ENCODE data around the gene HMG20A. TPM values are rescaled to one million over a fixed set of nuclear protein-coding genes. Genes with fewer than 3 reads are reported as not detected.

Gene HMG20A
- 10 to 100 TPM; 59.4 to 72.3 (median 68.2) TPM for polyA plus RNA-seq (ENCODE audit: insufficient read length in 4 of 4)

DNA sequence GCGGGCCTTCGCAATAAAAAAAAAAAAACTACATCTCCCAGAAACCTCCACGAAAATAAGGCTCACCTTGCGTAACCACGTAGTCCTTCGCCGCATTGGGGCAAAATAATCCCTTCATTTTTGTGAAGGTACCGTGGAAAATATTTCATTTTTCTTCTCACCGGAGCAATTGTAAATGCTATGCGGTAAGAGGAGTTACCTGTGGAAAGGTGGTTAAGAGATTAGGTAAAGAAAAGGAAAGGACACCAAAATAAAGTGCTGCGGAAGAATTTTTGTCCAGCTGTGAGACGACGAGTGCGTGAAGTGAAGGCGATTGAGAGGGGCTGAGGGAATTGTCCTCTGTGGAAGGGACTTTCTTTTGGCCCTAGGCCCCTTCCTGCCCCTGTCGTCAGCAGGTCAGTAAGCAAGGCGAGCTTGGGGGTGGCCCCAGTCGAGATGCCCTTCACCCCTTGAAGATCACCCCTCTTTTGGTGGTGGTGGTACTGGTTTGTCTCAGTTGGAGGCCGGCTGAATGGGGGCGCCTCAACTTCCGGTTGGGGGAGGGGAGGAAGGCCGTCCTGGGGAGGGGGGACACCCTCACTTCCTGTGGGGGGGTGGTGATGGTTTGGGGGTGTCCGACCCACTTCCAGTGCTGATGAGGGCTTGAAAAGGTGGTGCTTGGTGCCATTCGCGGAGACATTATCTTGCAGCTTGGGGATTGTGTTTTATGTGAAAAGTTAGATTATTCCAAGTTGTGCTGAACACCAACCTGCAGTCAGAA is at the start of gene HMG20A:
HMG20A (plus strand) TSS at position 279 of the 760 bp plus-strand sequence. CDS start 37,520 bp downstream, outside the sequence.
- DNase-seq (ENCODE audit: low read depth in 4 of 4, low spot score in 2 of 4), result peak; percentile 79 to 100 (median 96)

DNA sequence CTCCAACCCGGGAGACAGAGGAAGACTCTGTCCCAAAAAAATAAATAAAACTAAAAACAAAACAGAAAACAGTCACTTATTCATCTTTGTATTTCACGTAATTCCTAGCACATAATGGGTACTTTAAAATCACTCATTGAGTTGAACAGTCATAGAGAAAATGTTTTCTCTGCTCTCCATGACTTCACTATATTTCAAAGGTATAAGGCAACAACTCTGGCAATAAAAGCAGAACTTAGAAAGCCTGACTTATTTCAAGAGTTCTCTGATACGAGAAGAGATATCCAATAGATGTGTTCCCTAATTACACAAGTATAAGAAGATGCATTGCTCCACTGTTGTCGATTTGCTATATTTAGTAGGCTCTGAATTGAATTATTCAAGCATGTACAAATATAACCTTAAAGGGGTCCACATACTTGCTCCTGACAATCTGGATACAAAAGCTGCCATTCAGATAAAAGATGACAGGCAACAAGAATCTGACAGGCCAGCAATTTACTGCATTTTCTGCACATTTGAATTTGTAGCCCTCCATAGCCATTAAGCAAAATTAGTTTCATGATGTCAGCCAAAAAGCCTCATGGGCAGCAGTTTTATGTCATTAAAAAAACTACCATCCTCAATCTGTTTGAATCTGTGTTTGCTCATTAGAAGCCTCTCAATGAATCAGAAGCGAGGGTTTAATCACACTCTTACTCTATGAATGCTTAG is 48.7 kb upstream of the HMG20A start:
- no peak for DNase-seq (ENCODE audit: low read depth in 4 of 4, low spot score in 2 of 4)

DNA sequence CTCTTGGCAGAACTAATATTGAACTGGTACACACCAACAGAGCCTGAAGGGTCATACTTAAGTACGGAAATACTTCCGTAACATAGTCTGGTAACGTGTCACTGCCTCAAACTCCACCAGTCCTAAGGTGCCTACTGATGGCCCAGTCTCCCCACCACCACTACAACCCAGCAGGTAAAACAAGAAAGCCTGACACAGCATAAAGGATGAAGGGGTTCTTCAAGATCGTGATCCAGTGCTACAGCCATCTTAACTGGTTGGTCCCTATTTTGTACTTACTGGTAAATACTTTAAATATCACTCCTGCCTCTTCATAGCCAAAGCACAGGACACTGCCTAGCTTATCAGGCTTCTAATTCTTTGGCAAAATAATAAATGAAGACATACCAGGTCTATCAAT is 47.2 kb upstream of the HMG20A start:
- DNase-seq (ENCODE audit: low read depth in 4 of 4, low spot score in 2 of 4), result no peak

DNA sequence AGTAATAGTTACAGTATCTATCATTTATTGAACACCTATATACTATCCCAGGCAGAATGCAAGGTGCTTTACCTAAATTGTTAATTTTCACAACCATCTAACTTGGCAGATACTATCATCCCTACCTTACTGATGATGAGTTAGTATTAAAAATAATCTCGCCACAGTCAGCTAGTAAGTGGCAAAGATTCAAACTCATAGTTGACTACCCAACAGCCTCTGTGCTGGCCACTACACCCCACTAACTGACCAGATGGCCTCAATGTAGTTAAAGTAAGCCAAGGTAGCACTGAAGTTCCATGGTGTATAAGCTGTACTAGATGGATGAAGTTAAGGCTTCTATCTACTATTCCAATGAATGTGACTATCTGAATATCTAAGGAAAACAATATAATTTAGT is 45.6 kb upstream of the HMG20A start:
- no peak for DNase-seq (ENCODE audit: low read depth in 4 of 4, low spot score in 2 of 4)

DNA sequence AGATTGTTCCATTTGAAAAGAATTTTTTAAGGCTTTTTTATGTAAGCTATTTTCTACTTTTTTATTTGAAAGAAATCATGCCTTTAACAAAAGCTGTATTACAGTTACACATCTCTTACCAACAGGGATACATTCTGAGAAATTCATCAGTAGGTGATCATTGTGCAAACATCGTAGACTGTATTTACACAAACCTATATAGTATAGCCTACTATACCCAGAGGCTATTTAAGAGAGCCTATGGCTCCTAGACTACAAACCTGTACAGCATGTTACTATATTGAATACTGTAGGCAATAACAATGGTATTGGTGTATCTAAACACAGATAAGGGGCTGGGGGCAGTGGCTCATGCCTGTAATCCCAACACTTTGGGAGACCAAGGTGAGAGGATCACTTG is 43.9 kb upstream of the HMG20A start:
- DNase-seq (ENCODE audit: low read depth in 4 of 4, low spot score in 2 of 4), result no peak

DNA sequence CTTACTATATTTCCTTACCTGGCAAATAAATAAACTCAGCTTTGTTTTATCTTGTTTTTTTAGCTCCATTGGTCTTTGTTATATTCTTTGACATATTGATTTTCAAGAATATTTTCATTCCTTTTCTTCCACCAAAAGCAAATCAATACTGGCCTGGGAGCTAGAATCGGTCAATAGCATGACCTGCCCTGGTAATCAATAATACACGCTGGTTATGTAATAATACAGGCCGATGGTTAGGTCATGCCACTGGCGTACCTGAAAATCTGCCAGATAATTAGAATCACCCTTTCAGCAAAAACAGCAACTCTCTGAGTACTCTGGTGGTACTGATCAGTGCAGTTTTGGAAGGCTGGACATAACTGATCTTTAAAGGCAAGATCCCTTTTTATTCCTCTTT is 40.7 kb upstream of the HMG20A start:
- DNase-seq (ENCODE audit: low read depth in 4 of 4, low spot score in 2 of 4), result no peak

DNA sequence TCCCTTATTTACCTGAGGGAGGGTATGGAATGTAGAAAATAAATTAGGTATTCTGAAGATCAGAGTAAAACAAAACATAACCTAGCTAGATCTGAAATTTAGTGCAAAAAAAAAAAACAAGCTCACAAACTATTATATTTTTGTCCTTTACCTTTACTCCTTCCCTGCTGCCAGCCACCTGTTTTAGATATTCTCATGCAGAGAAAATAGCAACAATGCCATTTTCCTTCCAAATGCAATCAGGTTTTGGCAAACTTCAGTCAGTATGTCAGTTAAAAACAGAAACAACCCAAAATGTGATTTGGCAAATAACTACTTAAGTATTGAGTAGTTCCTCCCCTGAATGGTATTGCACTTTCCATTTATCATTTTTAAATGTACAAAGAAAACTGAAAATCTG is 36.6 kb upstream of the HMG20A start:
- no peak for DNase-seq (ENCODE audit: low read depth in 4 of 4, low spot score in 2 of 4)

DNA sequence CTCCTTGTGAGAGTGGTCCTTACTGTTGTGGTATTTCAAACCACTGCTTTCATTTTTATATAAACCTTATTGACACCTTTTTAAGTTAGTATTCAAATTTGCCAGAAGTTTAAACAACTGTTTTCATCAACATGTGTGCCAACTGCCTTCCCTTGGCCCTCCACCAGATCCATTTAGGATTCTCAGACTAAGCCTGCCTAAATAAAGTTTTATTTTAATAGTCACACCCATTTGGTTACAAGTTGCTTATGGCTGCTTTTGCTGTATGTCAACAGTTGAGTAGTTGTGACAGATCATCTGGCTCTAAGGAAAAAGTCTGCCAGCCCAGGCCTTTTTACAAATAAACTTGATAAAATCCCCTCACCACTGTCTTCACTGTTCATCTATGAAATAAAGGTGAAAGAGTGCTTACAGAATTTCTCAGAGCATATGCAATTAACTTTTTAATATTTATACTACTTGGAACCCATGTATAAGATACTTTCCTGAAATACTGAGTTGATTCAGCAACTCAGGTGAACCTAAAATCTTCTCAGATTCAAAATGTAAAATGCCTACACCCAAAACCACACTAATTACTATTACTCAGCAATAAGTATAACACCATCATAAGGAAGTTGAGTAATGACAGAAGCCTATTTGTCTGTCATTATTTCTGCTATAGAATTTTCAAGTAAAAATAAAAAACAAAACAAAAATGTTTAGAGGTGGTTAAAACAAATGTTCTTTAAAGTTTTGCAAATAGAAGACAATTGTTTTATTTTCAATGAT is 35.9 kb upstream of the HMG20A start:
- DNase-seq (ENCODE audit: low read depth in 4 of 4, low spot score in 2 of 4), result no peak

DNA sequence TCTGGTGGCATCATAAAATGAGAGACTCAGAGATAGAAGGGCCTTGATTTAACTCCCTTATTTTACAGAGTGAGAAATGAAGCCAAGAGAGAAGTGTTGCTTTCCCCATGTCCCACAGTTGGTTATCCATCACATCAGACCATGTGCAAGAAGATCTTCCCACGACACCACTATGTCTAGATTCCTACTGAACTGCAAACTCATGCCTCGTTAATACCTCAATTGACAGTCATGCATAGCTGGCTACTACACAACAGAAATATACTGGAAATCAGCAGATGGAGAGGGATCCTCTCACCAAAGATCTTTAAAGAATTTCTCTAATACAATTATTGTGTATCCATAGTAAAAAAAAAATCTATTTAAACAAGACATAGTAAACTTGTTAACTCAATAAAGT is 34.1 kb upstream of the HMG20A start:
- no peak for DNase-seq (ENCODE audit: low read depth in 4 of 4, low spot score in 2 of 4)

DNA sequence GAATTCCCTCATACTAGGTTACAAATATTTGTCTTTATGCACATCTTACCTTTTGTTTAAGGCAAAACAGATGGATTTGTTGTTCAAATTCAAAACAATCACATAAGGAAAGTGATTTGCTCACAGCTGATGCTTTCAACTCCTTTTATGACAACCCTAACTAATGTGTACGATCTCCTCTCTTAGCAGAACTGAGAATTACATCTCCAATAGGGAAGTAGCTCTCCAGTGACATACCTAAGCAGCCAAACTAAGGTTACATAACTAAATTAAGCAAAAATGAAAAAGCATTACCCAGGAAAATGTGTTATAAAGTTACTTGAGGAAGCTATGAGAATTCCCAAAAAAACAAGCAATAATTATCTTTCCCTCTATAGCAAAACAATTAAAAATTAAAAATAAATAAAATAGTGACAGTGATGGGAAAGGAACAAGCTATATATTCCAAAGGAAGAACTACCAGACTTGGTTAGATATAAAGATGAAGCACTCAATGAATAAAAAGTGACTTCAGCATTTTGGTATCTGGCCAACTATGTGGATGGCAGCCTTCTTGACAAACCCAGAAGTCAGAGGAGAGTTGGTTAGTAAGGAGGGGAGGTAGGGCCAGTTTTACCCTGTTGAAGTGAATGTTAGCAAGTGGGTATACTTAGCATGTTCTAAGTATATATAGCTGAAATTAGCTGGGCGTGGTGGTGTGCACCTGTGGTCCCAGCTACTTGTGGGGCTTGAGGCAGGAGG is 33.2 kb upstream of the HMG20A start:
- DNase-seq (ENCODE audit: low read depth in 4 of 4, low spot score in 2 of 4), result no peak

DNA sequence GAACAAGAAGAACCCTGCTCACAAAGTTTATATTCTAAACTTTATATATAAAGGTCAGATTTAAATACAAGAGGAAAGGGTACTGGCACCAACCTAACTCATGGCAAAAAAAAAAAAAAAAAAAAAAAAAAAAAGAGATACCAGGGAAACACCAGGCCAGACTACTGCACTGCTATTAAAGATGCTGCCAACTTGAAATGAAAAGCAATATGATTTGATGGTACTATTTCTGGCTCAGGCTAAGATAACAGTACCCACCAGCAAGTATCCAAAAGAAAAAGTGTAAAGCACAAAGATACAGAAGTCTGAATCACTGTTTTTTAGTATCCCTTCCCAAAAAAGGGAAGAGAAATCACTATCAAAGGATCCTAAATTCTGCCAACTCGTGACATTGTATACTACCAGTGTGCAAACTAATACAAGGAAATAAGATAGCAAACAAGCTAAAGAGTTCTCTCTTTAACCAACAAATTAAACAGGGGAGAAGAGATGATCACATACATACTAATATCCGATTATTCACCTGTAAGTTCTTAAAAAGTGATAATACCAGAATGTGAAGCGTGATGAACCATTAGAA is 29.2 kb upstream of the HMG20A start:
- DNase-seq (ENCODE audit: low read depth in 4 of 4, low spot score in 2 of 4), result no peak

DNA sequence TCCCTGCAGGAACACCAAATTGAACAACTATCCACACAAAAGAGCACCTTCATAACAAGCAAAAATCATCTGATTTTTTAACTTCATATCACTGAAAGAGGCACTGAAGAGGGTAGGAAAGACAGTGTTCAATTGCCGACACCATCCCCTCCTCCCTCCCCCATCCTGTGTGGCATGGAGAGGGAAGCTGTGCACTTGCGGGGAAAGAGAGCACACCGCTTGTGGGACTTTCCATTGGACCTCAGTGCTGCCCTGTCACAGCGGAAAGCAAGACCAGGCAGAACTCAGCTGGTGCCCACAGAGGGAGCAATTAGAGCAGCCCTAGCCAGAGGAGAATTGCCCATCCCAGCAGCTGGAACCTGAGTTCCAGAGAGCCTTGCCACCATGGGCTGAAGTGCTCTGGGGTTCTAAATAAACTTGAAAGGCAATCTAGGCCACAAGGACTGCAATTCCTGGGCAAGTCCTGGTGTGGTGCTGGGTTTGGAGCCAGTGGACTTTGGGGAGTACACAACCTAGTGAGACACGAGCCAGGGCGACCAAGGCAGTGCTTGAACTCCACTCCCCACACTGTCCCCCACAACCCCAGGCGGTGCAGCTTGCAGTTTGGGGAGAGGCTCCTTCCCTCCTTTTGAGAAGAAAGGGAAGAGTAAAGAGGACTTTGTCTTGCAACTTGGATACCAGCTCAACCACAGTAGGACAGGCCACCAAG is 27.8 kb upstream of the HMG20A start:
- no peak for DNase-seq (ENCODE audit: low read depth in 4 of 4, low spot score in 2 of 4)

DNA sequence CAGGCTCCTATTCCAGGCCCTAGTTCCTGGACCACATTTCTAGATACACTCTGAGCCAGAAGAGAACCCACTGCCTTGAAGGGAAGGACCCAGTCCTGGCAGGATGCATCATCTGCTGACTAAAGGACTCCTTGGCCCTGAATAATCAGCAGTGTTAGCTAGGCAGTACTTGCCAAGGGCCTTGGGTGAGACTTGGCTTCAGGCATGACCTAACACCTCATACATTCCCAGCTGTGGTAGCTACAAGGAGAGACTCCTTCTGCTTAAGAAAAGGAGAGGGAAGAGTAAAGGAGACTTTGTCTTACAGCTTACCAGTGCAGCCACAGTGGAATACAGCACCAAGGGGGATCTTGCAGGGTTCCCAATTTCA is 27.2 kb upstream of the HMG20A start:
- no peak for DNase-seq (ENCODE audit: low read depth in 4 of 4, low spot score in 2 of 4)

DNA sequence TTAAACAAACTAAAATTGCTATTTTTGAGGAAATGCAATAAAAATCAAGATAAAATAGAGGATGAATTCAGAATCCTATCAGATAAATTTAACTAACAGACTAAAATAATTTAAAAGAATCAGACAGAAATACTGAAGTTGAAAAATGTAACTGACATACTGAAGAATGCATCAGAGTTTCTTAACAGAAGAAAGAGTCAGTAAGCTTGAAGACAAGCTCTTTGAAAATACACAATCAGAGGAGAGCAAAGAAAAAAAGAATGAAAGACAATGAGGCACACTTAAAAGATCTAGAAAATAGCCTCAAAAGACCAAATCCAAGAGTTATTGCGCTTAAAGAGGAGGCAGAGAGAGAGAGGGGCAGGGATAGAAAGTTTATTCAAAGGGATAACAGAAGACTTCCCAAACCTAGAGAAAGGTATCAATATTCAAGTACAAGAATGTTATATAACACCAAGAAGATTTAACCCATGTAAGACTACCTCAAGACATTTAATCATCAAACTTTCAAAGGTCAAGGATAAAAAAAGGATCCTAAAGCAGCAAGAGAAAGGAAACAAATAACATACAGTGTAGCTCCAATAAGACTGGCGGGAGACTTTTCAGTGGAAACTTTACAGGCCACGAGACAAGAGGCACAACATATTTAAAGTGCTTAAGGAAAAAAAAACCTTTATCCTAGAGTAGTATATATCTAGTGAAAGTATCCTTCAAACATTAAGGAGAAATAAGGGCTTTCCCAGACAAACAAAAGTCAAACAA is 25.5 kb upstream of the HMG20A start:
- no peak for DNase-seq (ENCODE audit: low read depth in 4 of 4, low spot score in 2 of 4)

DNA sequence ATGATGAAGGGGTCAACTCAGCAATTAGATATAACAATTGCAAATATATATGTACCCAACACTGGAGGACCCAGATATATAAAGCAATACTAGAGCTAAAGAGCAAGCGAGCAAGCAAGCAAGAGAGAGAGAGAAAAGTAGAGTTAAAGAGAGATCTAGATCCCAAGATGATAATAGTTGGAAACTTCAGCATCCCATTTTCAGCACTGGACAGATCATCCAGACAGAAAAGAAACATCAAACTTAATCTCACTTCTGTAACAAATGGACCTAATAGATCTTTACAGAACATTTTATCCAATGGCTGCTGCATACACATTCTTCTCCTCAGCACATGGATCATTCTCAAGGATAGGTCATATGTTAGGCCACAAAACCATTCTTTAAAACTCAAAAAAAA is 24.0 kb upstream of the HMG20A start:
- no peak for DNase-seq (ENCODE audit: low read depth in 4 of 4, low spot score in 2 of 4)

DNA sequence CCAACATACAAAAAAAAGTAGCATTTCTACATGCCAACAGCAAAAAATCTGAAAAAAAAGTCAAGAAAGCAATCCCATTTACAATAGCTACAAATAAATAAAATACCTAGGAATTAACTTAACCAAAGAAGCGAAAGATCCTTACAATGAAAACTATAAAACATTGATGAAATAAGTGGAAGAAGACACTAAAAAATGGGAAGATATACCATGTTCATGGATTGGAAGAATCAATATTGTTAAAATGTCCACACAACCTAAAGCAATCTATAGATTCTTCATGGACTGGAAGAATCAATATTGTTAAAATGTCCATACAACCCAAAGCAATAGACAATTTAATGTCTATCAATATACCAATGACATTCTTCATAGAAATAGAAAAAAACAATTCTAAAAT is 21.8 kb upstream of the HMG20A start:
- no peak for DNase-seq (ENCODE audit: low read depth in 4 of 4, low spot score in 2 of 4)

DNA sequence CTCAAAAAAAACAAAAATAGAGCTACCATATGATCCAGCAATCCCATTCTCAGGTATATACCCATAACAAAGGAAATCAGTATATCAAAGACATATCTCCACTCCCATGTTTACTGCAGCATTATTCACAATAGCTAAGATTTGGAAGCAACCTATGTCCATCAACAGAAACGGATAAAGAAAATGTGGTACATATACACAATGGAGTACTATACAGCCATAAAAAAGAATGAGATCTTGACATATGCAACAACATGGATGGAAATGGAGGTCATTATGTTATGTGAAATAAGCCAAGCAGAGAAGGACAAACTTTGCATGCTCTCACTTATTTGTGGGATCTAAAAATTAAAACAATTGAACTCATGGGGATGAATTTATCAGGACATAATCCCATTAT is 20.4 kb upstream of the HMG20A start:
- no peak for DNase-seq (ENCODE audit: low read depth in 4 of 4, low spot score in 2 of 4)

DNA sequence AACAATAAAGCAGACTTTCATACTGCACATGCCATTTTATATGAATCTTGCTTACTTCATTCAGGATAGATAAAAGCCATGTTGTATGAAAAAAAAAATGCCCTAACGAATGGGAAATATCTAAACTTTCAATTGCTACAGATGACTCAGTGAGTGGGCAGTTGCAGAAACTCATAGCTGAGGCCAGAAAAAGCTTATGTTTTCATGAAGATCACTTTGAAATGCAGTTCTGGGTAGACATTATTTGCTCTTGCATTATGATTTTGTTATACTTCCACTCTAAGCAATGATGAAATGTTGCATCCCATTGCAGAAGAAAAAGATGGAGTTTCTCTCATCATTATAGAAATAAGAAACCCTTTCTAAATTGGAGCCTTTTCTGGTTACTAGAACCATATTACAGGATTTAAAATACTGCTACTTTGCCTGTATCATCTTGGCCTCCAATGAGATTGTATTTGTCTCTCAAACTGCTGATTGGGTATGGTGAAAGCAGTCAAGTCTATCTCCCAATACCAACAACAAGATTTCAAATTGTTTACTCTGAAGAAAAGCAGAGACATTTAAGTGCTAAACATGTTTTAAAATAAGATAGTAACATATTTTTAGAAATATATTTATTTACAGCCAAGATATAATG is 17.8 kb upstream of the HMG20A start:
- DNase-seq (ENCODE audit: low read depth in 4 of 4, low spot score in 2 of 4), result no peak
